Ascending aorta (tissue), 2 donors: Measurements from ENCODE around the gene UBE2L6. TPM values are rescaled to one million over a fixed set of nuclear protein-coding genes. Genes with fewer than 3 reads are reported as not detected.

ENCODE experiments used
- DNase-seq, 2 donors: peaks; one replicate each; pipeline ENCODE4 v3.0.0-alpha.2; 2019; ENCODE audit warnings: low spot score in 2 of 2
- H3K27ac ChIP-seq, 2 donors: fragments of 200-600 bp; sonication (generic); one replicate each; pipeline ENCODE4 v1.5.1; 2016 to 2017; ENCODE audit warnings: mild to moderate bottlenecking in 1 of 2
- H3K27me3 ChIP-seq: fragments of 200-600 bp; sonication (generic); one replicate; pipeline ENCODE4 v1.5.1; 2017
- H3K36me3 ChIP-seq, 2 donors: fragments of 200-600 bp; sonication (generic); one replicate each; pipeline ENCODE4 v1.5.1; 2016
- H3K4me1 ChIP-seq, 2 donors: fragments of 200-600 bp; sonication (generic); one replicate each; pipeline ENCODE4 v1.5.1; 2016 to 2017; ENCODE audit warnings: mild to moderate bottlenecking in 1 of 2
- H3K4me3 ChIP-seq, 2 donors: fragments of 200-600 bp; sonication (generic); one replicate each; pipeline ENCODE4 v1.5.1; 2016 to 2017; ENCODE audit warnings: mild to moderate bottlenecking in 1 of 2
- H3K9me3 ChIP-seq, 2 donors: fragments of 200-600 bp; sonication (generic); one replicate each; pipeline ENCODE4 v1.5.1; 2016
- CTCF ChIP-seq, 3 experiments: fragments of 200-600 bp in 2 of 3; fragments of 450-650 bp in 1 of 3; sonication (generic) in 2 of 3; IDR thresholded peaks; one replicate each; pipeline ENCODE4 v1.5.1; 2016 to 2019; ENCODE audit warnings: antibody characterized with exemption in 3 of 3, mild to moderate bottlenecking in 1 of 3, moderate library complexity in 1 of 3
- intact Hi-C: fragments of 100-400 bp; cut with DNase I; formaldehyde crosslinking; loops from one replicate; pipeline ENCODE4 v1.15.1; 2023
- total RNA-seq: library from RNA; depleted of rRNA; stranded (reverse); fragments of >200 nt; gene quantifications from one replicate; pipeline ENCODE4 v1.1.0, GENCODE V29; 2016

UBE2L6 gene
- 44.9 TPM for total RNA-seq

GRCh38 chr11:57567515-57568329, at the start of gene UBE2L6:
UBE2L6 (minus strand) TSS chr11:57567672; CDS start chr11:57567611, 61 bp downstream.
- Histone ChIP-seq H3K36me3 (no peaks in the 10 kb centered on the region), H3K9me3 (no peaks in the 10 kb centered on the region), H3K4me3 (peak within 1 kb of the TSS; percentile 84 to 93), H3K27ac (peak within 1 kb of the TSS; percentile 78 to 82), H3K27me3 (no peaks in the 10 kb centered on the region), H3K4me1 (peaks cover 6 to 20% of the 10 kb centered on the region in 2 donors)
- peak in 1 of 3 experiments; percentile 90 for TF ChIP-seq CTCF (IDR thresholded peaks at IDR 0.05)
- DNase-seq, result peak; percentile 16 to 72
- intact Hi-C loops, result loop anchor here (1.0 to 10.0 kb wide), 7 partner anchors 31 to 237 kb away; partner anchors contain the start of genes CTNND1 and TIMM10

GRCh38 chr11:57616595-57616994, 49.1 kb upstream of the UBE2L6 start:
- no peak for TF ChIP-seq CTCF (IDR thresholded peaks at IDR 0.05)
- H3K4me1 ChIP-seq, result no peaks in the 10 kb centered on the region
- no peak overlapping the region for H3K4me3 ChIP-seq
- no peak for DNase-seq
- intact Hi-C loops, result no loop called here
- peaks cover 0 to 5% of the 10 kb centered on the region in 2 donors for H3K9me3 ChIP-seq
- peaks cover 43 to 76% of the 10 kb centered on the region in 2 donors for H3K36me3 ChIP-seq
- H3K27me3 ChIP-seq, result no peaks in the 10 kb centered on the region
- H3K27ac ChIP-seq, result no peak overlapping the region

GRCh38 chr11:57615308-57615707, 47.8 kb upstream of the UBE2L6 start:
- no peak overlapping the region for H3K27ac ChIP-seq
- intact Hi-C loops, result no loop called here
- H3K4me1 ChIP-seq, result no peaks in the 10 kb centered on the region
- no peak for DNase-seq
- H3K27me3 ChIP-seq, result no peaks in the 10 kb centered on the region
- no peak overlapping the region for H3K4me3 ChIP-seq
- TF ChIP-seq CTCF (IDR thresholded peaks at IDR 0.05), result no peak
- peaks cover 0 to 5% of the 10 kb centered on the region in 2 donors for H3K9me3 ChIP-seq
- peaks cover 55 to 79% of the 10 kb centered on the region in 2 donors for H3K36me3 ChIP-seq

- peaks cover 56 to 81% of the 10 kb centered on the region in 2 donors for H3K36me3 ChIP-seq
- H3K4me3 ChIP-seq, result no peak overlapping the region
- no peak for DNase-seq
- TF ChIP-seq CTCF (IDR thresholded peaks at IDR 0.05), result no peak
- no peaks in the 10 kb centered on the region for H3K27me3 ChIP-seq
- no peaks in the 10 kb centered on the region for H3K4me1 ChIP-seq
- H3K27ac ChIP-seq, result no peak overlapping the region
- intact Hi-C loops, result no loop called here
- H3K9me3 ChIP-seq, result no peaks in the 10 kb centered on the region
These were observed 46.8 kb upstream of the UBE2L6 start for GRCh38 chr11:57614234-57614772.

GRCh38 chr11:57610170-57610569, 42.7 kb upstream of the UBE2L6 start:
- Histone ChIP-seq H3K27me3 (no peaks in the 10 kb centered on the region), H3K9me3 (no peaks in the 10 kb centered on the region), H3K36me3 (peaks cover 75 to 95% of the 10 kb centered on the region in 2 donors), H3K27ac (no peak overlapping the region), H3K4me3 (no peak overlapping the region), H3K4me1 (no peaks in the 10 kb centered on the region)
- no peak for DNase-seq
- TF ChIP-seq CTCF (IDR thresholded peaks at IDR 0.05), result no peak
- intact Hi-C loops, result no loop called here
